GM18498 (cell line): ENCODE data around the gene EARS2.
A peak's percentile ranks its signal among the peaks of the same experiment; 100 is the strongest.
"Not testable (repeated sequence)": the region's sequence is repeated elsewhere in the genome, so short reads cannot be mapped to it uniquely, and the experiment has no call there.

Source experiments
- ATAC-seq: cut with Tn5 transposase; IDR thresholded peaks from one replicate; pipeline ENCODE4 v1.9.1; 2021; ENCODE audit warnings: mild to moderate bottlenecking, moderate library complexity; ENCODE audit not compliant: unreplicated experiment

EARS2 gene

DNA sequence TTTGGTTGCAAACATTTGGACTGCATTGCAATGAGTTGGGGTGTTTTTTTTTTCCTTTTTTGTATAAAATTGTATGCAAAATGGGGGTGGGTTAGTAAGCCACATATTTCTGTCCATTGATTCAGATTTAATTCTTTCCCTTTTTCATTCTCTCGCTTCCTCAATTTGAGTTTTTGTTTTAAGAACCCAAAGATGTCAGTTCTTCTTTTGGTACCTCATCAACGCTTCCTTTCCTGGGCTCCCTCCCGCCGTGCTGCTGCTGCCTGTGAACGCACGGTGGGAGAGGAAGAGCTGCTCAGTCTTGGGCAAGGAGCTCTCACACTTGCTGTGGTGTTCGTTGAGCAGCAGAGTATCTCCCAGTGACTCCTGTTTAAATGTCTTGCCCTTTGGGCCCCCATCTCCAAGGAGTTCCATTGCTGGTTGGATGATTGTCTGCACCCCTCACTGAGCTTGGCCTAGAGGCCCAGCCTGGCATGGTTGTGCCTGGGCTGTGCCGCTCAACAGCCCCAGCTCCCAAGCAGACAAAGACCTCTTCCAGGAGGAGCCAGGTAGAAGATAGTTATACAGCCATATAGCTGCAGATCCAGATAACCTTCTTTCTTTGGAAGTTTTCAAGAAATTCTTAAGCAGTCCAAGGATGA, 14.0 kb upstream of the EARS2 start:
- ATAC-seq, result no peak

DNA sequence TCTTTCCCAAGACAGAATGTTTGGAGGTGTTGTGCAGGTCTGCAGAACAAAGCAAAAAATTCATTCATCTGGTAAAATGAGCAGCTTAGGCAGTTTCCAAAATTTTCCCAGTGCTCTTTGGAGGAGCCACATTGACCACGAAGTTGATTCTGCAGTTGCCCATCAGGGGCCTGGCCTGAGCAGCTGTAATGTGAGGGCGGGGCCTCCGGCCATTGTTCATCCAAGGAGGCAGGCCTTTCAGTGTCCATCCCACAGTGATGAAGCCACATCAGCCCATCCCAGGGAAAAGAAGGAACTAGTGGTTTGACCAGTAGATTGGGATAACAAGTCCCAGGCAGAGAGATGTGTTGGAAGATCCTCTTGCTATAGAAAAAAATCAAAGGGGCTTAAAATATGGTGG, 10.5 kb upstream of the EARS2 start:
- ATAC-seq, result no peak

DNA sequence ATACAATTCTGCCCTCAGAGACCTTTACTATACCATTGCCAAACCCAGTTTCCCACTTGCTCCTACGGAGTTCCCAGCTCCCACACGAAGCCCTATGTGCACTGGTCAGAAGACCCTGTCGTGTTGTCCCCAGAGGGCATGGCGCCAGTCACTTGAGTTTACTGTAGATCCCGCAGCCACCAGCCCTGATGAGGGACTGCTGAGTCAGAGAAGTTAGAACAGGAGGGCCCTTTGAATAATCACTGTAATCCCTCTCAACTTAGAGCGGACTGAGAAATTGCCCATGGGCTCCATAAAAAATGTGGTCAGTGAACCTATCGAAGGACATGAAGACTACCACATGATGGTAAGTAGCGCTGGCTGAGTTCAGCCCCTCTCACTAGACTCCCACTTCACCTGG, 9.6 kb upstream of the EARS2 start:
- no peak for ATAC-seq

GRCh38 chr16:23564575-23565363, 7.6 kb upstream of the EARS2 start:
- no peak for ATAC-seq

GRCh38 chr16:23563186-23563585, 6.0 kb upstream of the EARS2 start:
- no peak for ATAC-seq

GRCh38 chr16:23562505-23562904, 5.4 kb upstream of the EARS2 start:
- ATAC-seq, result no peak

GRCh38 chr16:23561586-23561985, 4.4 kb upstream of the EARS2 start:
- no peak for ATAC-seq

DNA sequence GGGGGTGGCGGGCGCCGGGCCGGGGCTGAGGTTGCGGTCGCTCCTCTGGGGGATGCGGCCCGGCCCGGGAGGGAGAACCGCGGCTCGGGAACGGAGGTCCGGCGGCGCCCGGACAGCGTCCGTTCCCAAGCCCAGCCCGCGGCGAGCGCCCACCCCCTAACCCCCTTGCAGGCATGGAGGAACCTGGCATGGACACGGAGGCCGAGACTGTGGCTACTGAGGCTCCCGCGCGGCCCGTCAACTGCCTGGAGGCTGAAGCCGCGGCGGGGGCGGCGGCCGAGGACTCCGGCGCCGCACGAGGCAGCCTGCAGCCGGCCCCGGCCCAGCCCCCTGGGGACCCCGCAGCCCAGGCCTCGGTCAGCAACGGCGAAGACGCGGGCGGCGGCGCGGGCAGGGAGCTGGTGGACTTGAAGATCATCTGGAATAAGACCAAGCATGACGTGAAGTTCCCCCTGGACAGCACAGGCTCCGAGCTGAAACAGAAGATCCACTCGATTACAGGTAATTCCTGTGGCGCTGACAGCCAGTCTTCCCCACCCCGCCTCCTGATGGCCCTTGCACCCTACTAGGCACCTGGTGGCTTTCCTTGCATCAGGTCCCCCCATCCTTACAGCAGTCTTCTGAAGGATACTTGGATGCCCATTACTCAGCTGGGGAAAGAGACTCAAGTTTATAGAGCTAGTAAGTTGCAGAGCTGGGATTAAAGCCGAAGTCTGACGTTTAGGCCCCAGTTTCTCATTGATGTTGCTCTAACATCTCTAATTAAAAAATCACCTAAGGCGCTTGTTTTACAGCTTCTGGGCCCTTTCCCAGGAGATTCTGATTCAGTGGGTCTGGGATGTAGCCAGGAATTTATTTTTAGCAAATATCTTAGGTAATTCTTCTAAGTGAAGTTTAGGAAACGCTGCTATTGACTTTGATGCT, 891 bp upstream of the EARS2 start:
- ATAC-seq, result peak; percentile 20

GRCh38 chr16:23554536-23554935, 2.6 kb downstream of the EARS2 start:
- no peak for ATAC-seq

GRCh38 chr16:23552161-23552560, 5.0 kb downstream of the EARS2 start:
- ATAC-seq, result no peak

DNA sequence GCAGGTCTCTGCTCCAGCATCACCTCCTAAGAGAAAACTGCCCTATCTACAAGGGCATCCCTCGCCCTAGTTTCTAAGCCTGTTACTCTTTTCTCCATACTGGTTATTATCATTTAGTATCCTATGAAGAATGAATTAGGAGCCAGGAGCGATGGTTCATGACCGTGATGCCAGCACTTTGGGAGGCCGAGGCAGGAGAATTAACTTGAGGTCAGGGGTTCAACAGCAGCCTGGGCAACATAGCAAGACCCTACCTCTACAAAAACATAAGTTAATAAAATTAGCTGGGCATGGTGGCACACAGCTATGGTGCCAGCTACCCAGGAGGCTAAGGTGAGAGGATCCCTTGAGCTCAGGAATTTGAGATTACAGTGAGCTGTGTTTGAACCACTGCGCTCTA, 7.2 kb downstream of the EARS2 start:
- ATAC-seq, result no peak

DNA sequence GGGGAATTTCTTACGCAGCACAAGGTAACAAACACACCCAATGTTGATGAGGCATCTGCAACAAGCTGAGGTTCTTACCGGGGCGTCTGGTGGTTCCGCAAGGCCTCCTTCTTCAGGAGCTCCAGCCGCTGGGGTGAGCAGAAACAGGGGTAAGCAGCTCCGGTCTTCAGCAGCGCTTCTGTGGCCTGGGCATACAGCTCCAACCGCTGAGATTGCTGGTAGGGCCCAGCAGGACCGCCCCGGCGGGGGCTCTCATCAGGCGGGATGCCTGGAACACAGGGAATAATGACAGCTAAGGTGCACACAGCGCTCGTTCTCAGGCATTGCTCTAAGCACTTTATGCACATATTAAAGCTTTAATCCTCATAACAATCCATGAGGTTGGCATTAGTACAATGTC, 12.7 kb downstream of the EARS2 start:
- ATAC-seq, result no peak

DNA sequence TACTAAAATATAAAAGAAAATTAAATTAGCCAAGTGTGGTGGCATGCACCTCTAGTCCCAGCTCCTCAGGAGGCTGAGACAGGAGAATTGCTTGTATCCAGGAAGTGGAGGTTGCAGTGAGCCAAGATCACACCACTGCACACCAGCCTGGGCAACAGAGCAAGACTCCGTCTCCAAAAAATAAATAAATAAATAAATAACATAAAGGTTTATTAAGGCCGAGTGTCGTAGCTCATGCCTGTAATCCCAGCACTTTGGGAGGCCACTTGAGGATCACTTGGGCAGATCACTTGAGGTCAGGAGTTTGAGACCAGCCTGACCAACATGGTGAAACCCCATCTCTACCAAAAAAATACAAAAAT, 16.4 kb downstream of the EARS2 start:
- not testable (repeated sequence) for ATAC-seq

- no peak for ATAC-seq
Measured at GRCh38 chr16:23539984-23540816, 16.9 kb downstream of the EARS2 start.

- ATAC-seq, result no peak
Measured at GRCh38 chr16:23538919-23539278, 18.3 kb downstream of the EARS2 start.

GRCh38 chr16:23537390-23537789, 19.8 kb downstream of the EARS2 start:
- ATAC-seq, result no peak

- ATAC-seq, result no peak
Measured at GRCh38 chr16:23535901-23536300, 21.2 kb downstream of the EARS2 start.

DNA sequence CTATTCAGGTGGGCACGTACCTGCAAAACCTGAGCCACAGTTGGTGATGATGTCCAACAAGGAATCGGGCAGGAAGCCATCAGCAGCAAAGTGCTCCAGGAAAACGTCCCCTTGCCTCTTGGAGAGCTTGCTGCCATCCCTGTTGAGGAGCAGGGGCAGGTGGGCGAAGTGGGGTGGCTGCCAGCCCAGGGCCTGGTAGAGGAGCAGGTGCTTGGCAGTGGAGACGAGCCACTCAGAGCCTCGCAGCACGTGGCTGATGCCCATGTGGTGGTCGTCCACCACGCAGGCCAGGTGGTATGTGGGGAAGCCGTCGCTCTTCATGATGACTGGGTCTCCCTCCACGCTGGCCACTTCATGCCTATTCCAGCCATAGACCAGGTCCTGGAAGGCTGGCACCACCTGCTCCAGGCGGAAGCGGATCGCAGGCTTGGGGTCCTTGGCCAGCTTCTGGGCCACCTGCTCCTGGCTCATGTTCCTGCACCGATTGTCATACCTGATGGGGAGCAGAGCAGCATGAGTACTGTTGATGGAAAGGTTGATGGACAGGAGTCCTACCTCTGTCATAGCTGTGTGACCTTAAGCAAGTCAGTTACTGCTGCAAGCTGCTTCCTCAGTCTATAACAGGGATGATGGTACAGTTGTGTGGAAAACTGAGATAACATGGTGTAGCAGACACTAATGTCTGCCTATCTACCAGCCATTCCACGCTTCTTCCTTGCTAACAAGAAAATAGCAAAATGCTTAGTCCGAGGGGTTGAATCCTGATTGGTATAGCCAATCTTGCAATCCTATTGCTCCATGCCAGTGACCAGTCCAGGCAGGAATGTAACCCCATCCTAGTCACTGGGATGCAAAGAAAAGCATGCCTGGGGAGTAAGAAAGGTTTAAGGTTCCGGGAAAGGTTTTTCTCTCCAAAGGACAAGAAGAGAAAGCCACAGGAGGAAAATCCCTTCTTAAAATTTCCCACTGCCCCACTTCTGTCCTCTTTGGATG, 22.0 kb downstream of the EARS2 start:
- no peak for ATAC-seq

GRCh38 chr16:23532448-23532847, 24.7 kb downstream of the EARS2 start:
- ATAC-seq, result no peak

GRCh38 chr16:23530062-23530461, 27.1 kb downstream of the EARS2 start:
- no peak for ATAC-seq
